GM18511 (cell line): ENCODE results near the gene CIAO2B.

Experiments
- ATAC-seq: cut with Tn5 transposase; IDR thresholded peaks from one replicate; pipeline ENCODE4 v1.9.1; 2021; ENCODE audit warnings: mild to moderate bottlenecking, moderate library complexity; ENCODE audit not compliant: unreplicated experiment

CIAO2B gene

DNA sequence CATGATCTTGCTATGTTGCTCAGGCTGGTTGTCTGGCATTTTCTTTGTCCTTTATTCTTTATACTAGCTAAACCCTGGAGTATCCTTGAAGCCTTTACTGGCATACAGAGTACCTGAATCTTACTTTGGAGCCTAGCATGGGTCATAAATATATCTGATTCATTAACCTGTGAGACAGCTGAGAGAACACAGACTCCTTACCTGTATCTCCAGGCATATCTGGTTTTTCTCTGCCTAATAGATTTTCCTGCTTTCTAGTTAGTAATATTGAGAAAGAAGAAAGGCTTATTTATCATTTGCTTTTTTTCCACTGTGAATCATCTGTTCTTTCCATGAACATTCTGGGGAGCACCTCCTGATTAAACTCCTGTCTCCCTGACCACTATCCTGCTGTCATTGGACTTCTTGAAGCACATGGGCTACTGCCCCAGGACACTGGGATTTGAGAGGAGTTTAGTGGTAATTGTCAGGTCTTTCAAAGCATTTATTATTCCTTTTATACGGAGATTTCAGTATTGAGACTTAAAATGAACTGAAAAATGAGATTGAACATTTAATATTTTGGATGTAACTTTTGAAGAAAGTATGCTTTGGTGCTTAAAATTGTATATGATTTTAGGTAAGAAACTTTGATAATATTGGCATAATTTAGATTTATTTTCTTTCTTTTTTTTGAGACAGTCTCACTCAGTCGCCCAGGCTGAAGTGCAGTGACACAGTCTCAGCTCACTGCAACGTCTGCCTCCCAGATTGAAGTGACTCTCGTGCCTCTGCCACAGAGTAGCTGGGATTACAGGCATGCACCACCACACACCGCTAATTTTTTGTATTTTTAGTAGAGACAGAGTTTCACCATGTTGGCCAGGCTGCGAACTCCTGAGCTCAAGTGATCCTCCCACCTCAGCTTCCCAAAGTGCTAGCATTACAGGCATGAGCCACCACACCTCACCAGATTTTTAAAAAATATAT, 45.3 kb downstream of the CIAO2B start:
- ATAC-seq, result no peak

- ATAC-seq, result no peak
Observed at GRCh38 chr16:66886914-66887313, 47.3 kb downstream of the CIAO2B start.

GRCh38 chr16:66886321-66886720, 47.9 kb downstream of the CIAO2B start:
- ATAC-seq, result no peak

- no peak for ATAC-seq
Observed at GRCh38 chr16:66885491-66885890, 48.7 kb downstream of the CIAO2B start.

GRCh38 chr16:66882702-66883101, 51.5 kb downstream of the CIAO2B start:
- no peak for ATAC-seq
